HG03378 (cell line): ENCODE data around the gene ATP2B3.

ENCODE experiments used
- ATAC-seq: cut with Tn5 transposase; IDR thresholded peaks from one replicate; pipeline ENCODE4 v1.9.1; 2021; ENCODE audit warnings: mild to moderate bottlenecking, moderate library complexity; ENCODE audit not compliant: unreplicated experiment

Gene ATP2B3

DNA sequence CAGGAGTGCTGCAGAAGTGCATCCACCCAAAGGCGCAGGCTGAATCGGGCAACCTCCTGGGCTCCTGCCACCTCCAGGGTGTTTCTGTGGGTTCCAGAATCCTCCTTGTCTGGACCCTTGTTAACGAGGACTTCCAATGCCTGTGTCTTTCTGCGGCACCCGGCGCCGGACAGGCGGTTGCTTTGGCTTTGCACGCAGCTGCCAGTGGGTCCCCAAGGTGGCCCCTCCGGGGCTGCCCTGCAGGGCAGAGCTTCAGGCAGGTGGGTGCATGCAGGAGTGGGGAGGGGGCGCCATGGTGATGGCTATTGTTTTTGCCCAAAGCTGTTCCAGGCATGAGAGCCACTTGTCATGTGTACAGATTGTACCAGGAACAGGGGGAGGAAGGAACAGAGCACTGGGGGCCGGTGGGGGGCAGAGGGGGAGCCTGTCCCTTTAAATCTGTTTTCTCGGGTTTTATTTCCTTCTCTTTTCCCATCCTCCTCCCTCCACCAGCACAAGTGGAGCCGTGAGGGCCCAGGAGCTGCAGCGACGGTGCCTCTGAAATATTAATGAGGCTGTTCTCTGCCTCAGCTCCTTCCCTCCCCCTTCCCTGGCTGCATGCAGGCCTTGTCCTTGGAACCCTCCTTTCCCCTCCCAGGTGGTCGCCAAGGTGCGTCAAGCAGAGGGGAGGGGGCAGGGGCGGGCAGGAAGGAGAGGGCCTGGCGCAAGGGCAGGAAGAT lies 13.1 kb downstream of the ATP2B3 start:
- no peak for ATAC-seq

DNA sequence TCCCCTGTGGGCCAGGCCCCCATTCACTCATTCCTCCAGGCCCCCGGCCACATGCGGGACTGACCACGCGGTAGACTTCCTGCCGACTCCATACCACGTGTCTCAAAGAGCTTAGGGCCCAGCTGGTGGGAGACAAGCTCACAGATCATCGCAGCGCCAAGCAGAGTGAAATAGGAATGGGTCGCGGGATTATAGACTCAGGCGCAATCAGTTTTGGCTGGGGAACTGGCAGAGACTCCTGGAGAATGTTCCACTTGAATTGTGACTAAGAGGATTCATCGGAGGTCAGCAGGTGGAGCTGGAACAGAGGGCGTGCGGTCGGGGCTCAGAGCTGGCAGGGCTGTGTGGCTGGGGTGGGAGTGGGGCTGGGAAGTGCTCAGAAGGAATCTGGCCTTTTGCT lies 15.6 kb downstream of the ATP2B3 start:
- no peak for ATAC-seq

GRCh38 chrX:153537080-153537479 lies 19.6 kb downstream of the ATP2B3 start:
- no peak for ATAC-seq

- no peak for ATAC-seq
Measured at GRCh38 chrX:153537526-153538295, 20.3 kb downstream of the ATP2B3 start.

GRCh38 chrX:153538424-153538823 lies 21.0 kb downstream of the ATP2B3 start:
- ATAC-seq: no peak

GRCh38 chrX:153539171-153539978 lies 21.9 kb downstream of the ATP2B3 start:
- peak; percentile 65 for ATAC-seq

DNA sequence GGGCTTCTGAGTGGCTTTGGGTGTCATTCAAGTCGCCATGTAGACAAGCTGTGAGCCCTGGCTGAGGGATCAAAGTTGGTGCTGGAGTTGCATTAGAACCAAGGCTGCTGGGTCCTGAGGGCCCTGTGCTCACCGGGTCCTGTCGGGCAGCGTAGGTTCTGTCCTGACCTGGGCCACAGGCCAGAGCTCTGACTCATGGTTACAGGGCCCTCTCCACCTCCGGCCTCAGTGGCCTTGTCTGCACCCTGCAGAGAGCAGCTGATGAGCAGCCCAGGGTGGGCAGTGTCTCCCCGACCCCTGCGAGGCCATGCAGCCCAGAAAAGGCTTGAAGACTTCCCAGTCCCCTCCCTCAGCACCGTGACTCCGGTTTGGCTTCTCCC lies 22.5 kb downstream of the ATP2B3 start:
- no peak for ATAC-seq

DNA sequence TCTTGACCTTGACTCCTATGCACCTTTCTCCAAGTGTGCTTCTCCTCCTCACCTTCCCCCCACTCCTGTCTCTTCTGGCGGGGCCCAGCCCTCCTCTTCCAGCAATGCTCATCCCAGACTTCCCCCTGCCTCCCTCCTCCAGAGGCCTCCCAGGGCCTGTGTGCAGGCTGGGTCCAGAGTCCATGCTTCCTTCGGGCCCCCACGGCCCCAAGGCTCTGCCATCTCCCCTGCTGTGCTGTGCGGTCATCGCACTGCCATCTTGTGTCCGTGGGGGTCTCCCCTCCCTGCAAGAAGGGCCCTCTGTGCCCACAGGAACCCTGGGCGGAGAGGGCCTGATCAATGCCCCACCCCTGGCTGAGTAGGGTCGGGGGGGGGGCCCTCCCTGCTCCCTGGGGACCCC lies 27.3 kb downstream of the ATP2B3 start:
- ATAC-seq: no peak

- ATAC-seq: no peak
Measured at GRCh38 chrX:153546386-153546785, 28.9 kb downstream of the ATP2B3 start.

DNA sequence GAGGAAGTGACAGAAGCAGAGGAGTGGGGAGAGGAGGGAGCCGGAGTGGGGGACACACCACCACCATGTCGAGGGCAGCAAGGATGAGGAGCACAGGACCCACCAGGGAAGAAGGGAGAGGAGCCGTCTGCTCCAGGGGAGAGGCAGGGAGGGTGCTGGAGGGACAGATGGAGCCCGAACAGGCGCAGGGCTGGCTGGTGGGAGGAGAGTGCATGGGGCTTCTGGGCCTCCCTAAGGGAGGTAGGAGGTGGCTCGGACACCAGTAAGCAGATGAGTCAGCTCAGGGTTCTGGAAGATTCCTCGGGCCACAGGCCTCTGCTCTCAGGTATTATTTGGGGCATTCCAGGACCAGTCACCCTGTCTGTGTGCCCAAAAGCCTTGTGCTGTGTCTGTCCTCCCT lies 29.8 kb downstream of the ATP2B3 start:
- ATAC-seq: no peak

DNA sequence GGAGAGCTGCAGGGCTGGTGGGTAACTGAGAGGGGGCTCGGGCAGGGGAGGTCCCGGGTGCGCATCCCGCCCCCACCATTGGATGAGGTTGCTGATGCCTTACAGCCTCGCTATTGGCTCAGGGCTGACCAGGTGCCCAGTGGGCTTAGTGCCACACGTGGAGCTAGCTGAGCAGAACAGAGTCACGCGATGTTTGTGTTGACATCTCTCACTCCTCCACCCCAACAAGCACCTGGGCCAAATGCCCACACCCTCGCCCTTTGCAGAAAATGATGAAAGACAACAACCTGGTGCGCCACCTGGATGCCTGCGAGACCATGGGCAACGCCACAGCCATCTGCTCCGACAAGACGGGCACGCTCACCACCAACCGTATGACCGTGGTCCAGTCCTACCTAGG lies 31.8 kb downstream of the ATP2B3 start:
- no peak for ATAC-seq

GRCh38 chrX:153549807-153550206 lies 32.4 kb downstream of the ATP2B3 start:
- no peak for ATAC-seq

GRCh38 chrX:153551135-153551534 lies 33.7 kb downstream of the ATP2B3 start:
- ATAC-seq: no peak

- ATAC-seq: no peak
Measured at GRCh38 chrX:153554519-153555167, 37.2 kb downstream of the ATP2B3 start.

DNA sequence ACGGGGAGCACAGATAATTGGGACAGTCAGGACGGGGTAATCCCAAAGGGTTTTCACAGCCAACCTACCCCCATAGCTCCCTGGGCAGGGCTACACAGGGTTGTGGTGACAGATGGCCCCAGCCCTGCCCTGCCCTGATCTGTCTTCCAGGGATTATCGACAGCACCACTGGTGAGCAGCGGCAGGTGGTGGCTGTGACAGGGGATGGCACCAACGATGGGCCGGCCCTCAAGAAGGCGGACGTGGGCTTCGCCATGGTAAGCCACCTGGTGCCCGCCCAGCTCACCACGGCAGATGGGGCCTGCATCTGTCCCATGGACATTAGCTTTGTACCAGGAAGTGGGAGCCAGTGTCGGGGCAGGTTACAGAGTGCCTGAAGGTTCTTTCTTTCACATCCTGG lies 39.3 kb downstream of the ATP2B3 start:
- no peak for ATAC-seq

GRCh38 chrX:153557618-153558355 lies 40.3 kb downstream of the ATP2B3 start:
- ATAC-seq: no peak

DNA sequence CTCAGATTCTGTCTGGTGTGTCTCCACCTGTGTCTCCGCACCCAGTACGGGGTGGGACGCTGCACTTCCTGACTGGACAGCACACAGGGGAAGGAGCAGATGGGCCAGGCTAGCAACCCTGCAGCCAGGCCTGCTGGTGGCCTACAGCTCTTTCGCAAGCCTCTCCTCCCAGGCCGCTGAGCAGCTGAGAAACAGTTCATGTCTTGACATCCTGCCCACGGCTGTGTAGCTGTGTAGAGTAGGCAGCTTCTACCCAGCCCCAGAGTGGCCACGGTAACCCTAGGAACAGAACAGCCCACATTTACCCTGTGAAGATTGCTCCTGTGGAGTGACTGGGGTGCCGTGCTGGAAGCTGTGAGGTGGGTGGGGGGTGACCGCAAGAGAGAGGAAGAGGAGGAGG lies 42.6 kb downstream of the ATP2B3 start:
- ATAC-seq: no peak

DNA sequence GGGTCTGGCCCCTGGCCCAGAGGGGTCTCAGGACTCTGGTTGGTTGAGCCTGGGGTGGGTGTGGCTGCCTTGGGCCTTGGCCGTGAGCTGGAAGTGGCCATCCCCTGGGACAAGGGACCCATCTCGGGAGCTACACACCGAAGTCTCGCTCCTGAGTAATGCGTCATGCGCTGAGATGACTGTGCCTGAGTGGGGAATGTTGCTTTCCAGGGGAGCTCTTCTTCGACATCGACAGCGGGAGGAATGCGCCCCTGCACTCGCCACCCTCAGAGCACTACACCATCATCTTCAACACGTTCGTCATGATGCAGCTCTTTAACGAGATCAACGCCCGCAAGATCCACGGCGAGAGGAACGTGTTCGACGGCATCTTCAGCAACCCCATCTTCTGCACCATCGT lies 43.0 kb downstream of the ATP2B3 start:
- no peak for ATAC-seq

DNA sequence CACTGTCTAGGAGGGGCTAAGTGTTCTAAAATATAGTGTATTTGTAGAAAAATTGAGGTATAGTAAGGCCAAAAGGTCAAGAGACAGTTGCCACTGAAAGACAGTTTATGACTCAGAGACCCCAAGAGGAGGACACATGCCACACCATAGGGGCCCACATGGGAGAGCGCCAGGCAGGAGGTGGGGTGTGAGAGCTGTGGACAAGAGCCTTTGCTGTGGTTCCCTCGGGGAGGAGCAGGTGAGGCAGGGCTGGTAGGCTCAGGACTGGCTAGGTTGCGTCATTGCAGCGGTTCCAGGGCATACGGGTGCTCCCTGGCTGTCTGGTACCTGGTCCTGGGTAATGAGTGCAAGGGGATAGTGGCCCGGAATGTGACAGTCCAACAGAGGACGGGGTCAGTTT lies 43.9 kb downstream of the ATP2B3 start:
- ATAC-seq: no peak

- no peak for ATAC-seq
Measured at GRCh38 chrX:153562546-153562945, 45.1 kb downstream of the ATP2B3 start.
